ENCODE results near the gene EFCAB8. TPM values are rescaled to one million over a fixed set of nuclear protein-coding genes. Genes with fewer than 3 reads are reported as not detected.

Gene EFCAB8
- total RNA-seq, 1 donor from 2014 or later, result not detected

DNA sequence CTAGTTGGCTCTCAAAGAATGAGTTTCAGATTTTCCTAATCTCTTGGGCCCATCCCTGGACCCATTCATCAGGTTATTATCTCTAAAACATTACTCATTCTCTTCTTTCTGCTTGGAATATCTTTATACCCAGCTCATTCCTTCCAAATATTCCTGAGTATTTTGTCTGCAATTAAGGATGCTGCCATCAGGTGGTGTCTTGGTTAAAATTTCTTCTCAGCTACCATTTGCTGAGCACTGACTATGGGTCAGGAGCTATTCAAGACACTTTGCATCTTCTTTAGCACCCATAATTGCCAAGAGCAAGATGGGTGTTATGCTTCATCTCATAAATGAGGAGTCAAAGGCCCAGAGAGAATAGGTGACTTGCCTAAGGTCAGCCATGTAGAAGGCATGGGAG lies 137.1 kb downstream of the EFCAB8 start:
- FAIRE-seq, result no peak
- DNase-seq (ENCODE audit: low spot score in 2 of 2), result no peak

DNA sequence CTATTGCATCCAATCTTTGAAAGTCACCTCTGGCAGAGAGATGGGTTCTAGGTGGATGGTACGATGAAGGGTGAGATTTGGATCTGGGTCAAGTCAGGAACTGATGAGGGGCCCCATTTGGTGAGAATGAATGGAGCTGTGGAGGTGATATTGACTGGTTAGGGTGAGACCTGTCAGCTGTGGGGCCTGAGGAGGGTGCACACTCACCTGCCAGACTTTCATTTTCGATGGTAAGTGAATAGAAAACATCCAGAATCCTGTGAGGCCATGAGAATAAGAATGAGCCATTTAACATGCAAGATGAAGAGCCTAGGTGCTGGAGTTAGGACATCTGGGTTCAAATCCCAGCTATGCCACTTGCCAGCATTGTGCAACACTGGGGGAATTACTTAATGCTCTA lies 138.7 kb downstream of the EFCAB8 start:
- FAIRE-seq (no peak), DNase-seq (ENCODE audit: low spot score in 2 of 2) (no peak)

DNA sequence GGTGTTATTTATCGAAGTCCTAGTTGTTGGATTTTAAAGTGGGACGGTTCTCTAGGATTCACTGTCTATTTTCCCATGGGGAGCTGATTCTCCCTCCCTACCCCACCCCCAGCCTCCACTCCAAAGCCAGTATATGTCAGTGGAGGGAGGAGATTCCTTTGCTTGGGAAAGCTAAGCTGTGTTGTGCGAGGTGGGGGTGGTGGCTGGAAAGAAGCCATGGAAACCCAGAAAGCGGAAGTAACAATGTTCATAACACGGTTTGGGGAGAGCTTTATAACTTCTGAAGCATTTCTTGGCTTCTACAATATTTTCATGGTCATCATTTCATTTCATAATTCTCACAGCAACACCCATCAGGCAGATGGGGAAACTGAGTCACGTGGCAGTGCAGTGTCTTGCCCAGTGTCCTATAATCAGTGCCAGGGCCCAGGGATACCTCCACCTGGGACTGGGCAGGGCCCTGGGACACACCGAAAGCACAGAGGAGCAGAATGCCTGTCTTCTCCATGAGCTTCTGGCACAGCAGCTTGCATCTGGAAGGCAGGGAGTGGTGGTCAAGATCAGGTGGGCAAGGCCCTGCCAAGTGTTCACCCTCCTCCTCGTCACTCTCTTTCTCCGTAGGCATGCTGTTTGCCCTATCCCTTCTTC lies 141.0 kb downstream of the EFCAB8 start:
- DNase-seq (ENCODE audit: low spot score in 2 of 2) (no peak), FAIRE-seq (no peak)

DNA sequence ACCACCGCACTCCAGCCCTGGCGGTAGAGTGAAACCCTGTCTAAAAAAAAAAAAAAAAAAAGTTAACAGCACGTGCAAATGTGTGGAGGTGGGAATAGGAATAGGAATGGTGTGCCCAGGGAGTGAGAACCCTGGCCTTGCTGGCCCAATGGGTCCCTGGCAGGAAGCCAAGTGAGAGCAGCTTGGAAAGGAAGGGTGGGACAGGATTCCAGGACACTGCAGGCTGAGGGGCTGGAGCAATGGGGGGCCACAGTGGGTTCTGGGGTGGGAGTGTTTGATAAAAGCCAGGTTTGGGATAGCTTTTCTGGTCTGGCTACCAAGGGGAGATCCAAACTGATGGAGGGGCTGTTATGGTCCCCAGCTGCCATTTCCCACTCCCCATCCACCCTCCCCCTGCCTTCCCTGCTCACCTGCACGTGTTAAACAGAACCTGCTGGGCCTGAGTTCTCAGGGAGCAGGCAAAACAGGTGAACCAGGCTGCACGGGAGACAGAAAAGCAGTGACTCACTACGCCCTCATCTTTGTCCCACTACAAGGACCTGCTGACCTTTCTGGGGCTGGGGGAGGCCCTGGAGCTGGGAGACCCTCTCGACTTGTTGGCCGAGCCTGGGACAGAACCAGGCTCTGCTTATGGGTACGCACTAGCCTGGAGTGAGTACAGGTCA lies 142.2 kb downstream of the EFCAB8 start:
- FAIRE-seq (no peak), DNase-seq (ENCODE audit: low spot score in 2 of 2) (no peak)

DNA sequence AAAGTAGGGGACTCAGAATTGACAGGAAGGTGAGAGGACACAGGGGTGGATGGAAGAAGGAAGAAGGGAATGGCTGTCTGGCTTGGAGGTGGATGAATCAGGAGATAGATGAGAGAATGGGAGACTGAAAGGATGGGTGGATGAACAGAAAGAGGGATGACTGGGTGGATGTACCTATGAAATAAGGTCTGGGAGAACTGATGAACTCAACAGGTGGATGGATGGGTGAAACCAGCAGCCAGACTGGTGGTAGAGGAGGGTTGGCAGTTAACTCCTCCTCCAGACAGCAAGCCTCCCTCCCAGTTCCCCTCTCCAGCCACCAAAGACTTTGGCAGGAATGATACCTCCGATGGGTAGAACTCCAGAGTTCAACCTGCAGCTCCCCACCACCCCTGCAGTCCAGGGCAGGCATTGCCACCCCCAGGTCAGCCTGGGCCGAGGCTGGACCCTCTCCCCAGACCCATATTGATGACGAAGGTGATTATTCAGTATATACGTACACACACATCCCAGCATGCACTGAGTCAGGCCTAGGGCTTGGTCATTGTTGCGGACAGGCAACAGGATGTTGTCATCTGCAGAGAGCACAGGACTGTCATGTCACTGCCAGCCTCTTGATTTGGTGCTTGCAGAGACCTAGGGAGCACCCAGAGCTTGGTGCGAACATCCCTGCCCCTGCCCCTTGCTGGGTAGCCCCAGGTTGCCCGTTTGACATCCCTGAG lies 143.5 kb downstream of the EFCAB8 start:
- FAIRE-seq (no peak), DNase-seq (ENCODE audit: low spot score in 2 of 2) (no peak)

DNA sequence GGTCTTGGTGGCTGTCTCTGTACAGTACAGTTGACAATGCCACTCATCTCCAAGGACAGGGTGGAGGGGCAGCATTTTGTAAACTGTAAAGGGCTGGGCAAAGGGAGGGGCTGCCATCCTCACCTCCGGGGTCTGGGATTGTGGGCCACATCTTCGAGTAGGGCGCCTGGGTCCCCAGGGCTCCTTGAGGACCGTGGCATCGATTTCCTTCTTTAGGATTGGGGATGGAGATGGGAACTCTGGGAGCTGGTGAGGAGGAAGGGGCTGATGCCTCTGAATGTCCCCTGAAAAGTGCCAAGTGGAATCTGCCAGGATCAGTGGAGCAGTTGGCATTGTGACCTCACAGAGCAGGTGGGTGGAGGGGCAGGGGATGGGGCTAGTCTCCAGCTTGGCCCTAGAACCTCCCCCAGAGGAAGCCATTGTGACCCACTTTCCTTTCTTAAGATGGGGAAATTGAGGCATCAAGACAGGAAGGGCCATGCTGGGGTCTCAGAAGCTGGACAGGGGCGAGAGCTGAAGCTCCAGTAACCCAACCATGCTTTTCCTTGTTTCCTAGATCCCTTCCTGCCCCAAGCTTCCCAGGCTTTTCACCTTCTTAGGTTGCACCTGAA lies 145.5 kb downstream of the EFCAB8 start, which contains the start of gene SUN5:
Gene SUN5, minus strand, starts transcription at position 293 of the 611 bp plus-strand sequence. Its CDS starts 93 bp downstream, at position 200.
- FAIRE-seq, result no peak
- no peak for DNase-seq (ENCODE audit: low spot score in 2 of 2)

DNA sequence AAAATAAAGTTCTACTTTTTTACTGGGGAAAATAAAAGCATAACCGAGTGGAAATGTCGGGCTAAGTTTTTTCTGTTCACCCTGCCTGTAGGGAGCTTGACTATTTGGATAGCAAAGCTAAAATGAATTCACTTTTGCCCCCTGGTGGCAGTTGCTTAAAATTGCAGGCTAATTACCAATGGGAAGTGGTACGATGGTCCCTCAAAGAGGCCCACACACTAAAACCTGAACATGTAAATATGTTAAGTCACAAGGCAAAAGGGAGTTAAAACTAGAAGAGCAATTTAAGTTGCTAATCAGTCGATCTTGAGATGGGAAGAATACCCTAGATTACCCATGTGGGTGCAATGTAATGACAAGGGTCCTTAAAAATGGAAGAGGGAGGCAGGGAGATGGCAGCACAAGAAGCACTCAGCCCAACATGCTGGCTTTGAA lies 146.4 kb downstream of the EFCAB8 start:
- DNase-seq (ENCODE audit: low spot score in 2 of 2) (no peak), FAIRE-seq (no peak)

DNA sequence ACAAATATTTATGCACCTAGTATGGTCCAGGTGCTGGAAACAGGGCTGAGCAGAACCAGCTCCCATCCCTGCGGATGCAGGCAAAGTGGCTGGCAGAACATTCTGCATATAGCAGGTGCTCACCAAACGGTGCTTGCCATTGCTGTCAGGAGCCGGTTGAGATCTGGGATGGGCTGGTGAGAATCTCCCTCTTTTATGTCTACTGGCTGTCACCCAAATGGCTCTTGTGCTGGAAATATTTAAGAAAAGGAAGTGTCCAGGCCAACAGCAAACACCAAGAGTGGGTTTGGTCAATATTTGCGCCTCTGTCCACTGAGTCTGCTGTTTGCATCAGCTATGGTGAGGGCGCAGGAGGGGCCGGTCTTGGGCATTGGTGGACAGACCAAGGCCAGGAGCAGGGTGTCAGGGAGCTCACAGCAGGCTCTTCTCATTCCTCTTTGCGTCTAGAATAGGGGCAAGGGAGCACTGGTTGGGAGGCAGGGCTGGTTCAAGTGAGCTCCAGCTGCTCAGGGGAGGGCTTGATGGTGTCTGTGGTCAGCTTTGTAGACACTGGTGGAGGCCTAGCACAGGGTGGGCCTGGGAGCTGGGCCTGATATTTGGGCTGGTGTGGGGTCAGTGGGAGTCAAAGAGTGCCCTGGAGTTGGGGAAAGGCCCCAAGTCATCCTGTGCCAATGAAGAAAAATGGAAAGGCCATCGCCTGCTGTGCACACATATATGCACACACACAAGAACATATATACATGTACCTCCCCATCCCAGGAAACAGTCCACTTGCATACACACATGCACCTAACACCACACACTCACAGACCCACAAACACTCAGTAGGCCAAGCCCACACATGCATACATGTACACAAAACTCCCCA lies 147.4 kb downstream of the EFCAB8 start:
- FAIRE-seq (no peak), DNase-seq (ENCODE audit: low spot score in 2 of 2) (no peak)

DNA sequence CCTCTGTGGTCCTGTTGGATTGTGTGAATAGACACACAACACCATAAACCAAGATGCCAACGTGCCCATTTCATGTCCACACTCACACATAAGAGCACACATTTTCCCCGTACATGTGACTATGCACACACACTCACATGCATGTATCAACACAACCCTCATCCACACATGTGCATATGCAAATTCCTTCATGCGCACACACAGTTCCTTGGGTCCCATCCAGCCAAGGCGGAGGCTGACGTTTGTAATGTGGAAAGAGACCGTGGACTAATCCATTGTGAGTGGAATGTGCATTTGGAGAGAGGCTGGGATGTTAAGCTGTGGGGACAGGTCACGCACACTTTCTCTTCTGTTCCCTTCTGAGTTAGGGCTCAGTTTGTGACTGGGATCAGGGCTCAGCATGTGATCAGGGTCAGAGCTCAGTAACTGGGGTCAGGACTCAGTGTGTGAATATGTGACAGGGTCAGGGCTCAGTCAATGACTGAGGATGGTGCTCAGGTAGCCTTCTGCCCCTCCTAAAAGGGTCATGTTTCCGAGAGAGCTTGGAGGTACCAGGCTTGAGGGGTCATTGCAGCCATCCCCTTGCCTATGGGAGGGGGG lies 148.2 kb downstream of the EFCAB8 start:
- DNase-seq (ENCODE audit: low spot score in 2 of 2) (no peak), FAIRE-seq (no peak)

DNA sequence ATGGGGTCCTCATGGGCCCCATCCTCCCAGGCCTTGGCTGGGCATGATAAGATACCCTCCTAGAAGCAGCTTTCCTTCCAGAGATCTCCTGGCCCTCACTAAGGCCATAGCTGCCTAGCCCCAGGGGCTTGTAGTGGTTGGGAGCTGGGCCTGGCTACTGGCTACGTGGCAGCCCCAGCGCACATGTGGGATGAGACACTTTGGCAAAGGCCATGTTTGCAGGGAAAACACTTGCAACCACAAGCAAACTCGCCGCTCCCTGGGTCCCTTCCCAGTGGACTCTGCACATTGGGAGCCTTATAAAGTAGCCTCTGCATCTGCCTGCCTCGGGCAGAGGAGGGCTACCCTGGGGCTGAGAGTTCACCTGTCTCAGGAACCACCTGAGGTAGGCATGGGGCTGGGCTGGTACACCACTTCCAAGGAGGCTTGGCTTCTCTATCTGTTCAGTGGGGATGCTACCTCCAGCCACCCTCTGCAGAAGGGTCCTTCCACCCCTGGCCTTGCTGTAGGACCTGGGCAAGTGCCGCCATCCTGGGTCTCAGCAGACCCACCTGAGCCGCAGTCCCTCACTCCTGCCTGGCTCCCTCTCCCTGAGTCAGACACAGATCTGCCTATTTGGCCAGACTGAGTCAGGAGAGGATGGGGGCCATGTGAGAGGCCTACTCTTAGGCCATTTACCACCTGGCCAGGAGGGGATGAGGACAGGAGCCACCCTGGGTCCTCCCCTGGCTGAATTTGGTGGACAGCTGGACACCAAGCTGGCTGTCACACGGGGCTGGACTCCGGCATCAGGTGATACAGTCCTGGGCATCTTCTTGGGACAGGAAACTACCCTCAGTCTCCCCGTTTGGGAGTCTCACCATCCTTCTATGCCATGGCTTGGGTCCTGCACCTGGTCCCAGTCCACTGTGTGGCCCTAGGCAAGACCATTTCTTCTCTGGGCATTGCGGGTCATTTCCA lies 148.9 kb downstream of the EFCAB8 start, which contains the start of gene BPIFB2:
Gene BPIFB2, plus strand, starts transcription at position 329 of the 960 bp plus-strand sequence. CDS start 871 bp downstream, outside the sequence.
- DNase-seq (ENCODE audit: low spot score in 2 of 2) (no peak), FAIRE-seq (no peak)

DNA sequence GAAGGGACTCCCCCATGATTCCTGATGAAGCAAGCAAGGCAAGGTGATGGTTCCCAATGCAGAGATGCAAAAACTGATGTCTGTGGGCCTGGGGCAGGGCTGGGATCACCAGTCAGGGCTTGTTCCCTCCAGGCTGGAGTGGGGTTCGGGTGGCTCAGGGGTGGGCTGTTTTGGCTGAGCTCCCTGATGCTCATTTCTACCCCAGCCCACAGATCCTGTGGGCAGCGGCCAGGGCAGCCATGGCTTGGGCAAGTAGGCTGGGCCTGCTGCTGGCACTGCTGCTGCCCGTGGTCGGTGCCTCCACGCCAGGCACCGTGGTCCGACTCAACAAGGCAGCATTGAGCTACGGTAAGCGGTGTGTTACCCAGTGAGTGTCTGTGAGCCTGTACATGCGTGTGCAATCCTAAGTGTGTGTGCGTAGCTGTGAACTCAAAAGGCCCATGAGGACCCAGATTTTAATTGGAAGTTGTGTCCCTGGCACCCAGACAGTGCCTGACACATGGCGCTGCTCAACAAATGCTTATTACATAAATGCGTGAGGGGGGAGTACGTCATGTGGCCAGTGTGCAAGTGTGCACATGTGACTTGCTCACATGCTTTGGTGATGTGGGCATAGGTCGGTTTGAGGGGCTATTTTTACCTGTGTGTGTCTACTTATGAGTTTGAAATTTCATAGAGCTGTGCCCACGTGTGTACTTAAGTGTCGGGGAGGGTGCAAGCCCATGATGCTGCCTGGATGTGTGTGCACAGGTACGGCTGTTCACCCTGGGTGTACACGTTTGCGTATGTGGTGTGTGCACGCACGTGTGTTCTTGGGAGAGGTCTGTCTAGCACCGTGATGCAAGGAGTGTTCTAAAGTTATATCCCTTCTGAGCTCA lies 149.9 kb downstream of the EFCAB8 start:
- no peak for FAIRE-seq
- DNase-seq (ENCODE audit: low spot score in 2 of 2), result no peak

DNA sequence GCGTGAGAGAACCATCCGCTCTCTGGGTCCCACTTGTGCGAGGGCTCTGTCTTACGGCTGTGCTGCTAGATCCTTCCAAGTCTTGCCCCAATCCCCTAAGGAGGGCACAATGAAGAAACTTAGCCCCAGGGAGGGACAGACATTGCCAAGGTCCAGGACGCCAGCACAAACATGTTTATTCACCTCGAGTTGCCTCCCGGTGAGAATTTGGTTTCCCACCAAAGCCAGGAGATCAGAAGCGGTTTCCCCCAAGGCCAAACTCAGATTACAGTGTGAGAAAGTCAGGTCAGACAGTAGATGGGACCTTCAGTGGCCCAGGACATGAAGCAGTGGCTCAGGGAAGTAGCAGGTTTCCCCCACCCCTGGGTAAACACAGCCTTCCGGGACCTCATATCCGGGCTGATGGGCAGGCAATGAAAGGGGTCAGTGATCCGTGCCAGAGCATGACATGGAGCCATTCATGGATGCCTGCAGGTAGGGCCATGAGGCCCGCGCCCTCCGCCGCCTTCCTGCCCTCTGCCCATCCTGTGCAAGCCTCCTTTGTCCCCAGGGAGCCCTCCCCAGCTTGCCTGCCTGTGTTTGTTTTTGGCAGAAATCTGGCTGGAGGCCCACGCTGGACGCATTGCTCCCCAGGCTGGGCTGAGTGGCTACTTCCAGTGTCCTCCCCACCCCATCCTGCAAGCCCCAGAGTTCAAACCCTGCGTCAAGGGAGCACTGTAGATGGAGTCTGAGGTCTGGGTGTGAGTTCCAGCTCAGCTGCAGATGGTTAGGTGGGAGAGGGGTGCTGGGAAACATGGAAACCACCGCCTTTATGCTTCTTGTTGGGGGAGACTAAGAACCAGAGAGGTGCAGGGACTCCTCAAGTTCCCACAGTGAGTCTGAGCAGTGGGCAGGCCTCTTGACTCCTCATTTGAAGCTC lies 150.8 kb downstream of the EFCAB8 start:
- FAIRE-seq (no peak), DNase-seq (ENCODE audit: low spot score in 2 of 2) (no peak)

DNA sequence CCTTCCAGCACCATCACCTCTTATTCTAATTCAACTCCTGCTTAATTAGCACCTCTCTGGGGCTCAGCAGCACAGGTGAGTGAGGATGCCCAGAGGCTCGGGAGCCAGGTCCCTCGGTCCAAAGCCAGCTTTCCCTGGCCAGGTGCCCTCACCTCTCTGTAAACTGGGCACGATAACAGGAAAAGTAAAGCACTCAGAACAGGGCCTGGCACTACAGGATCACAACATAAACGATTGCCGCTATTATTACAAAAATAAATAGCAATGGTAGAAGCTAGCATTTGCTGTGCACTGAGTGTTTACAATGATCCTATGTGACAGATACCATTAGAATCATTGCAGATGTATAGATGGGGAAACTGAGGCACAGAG lies 151.4 kb downstream of the EFCAB8 start:
- DNase-seq (ENCODE audit: low spot score in 2 of 2) (no peak), FAIRE-seq (no peak)

DNA sequence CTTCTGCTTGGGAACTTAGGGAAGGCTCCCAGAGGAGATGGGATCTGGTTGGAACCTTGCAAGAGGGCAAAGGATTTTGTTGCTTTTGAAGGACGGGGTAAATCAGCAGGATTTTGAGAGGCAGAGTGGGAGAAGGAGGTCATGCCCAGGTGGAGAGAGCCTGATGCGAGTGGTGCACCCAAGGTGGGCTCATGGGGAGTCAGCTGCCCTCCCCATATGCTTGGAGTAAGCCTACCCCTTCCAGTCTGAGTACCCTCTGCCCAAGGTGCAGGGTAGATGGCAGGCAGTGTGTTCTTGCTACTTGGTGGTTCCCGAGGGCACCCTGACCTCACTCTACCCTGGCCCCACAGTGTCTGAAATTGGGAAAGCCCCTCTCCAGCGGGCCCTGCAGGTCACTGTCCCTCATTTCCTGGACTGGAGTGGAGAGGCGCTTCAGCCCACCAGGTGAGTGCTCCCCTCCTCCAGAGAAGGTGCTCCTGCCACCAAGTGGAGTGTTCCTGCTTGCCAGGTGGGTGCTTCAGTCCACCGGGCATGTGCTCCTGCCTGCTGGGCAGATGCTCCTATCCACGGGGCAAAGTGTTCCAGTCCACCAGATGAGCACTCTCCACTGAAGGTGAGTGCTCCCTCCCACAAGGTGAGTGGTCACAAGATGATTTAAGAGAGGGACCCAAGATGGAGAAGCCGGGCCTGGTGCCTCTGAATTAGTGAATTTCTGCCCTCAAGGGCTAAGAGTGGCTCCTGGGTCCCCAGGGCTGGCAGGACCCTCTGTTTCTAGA lies 152.1 kb downstream of the EFCAB8 start:
- FAIRE-seq (no peak), DNase-seq (ENCODE audit: low spot score in 2 of 2) (no peak)
